Islet precursor cell (in vitro differentiated cells): ENCODE results near the gene ADD2.

Source experiments
- DNase-seq: peaks from one replicate; pipeline ENCODE4 v3.0.0-alpha.2; 2018

The ADD2 gene

GRCh38 chr2:70719231-70719630, 48.8 kb downstream of the ADD2 start:
- DNase-seq, result no peak

GRCh38 chr2:70718736-70719135, 49.3 kb downstream of the ADD2 start:
- DNase-seq, result no peak

GRCh38 chr2:70718241-70718640, 49.8 kb downstream of the ADD2 start:
- peak; percentile 1 for DNase-seq

GRCh38 chr2:70717431-70718038, 50.5 kb downstream of the ADD2 start:
- peak; percentile 34 for DNase-seq

- no peak for DNase-seq
These were observed 51.0 kb downstream of the ADD2 start for GRCh38 chr2:70716951-70717350.

- DNase-seq, result peak; percentile 49
These were observed 51.8 kb downstream of the ADD2 start for GRCh38 chr2:70716131-70716743.

- peak; percentile 38 for DNase-seq
These were observed 52.7 kb downstream of the ADD2 start for GRCh38 chr2:70715071-70715985.

GRCh38 chr2:70714141-70714905, 53.7 kb downstream of the ADD2 start:
- DNase-seq, result peak; percentile 41

GRCh38 chr2:70712916-70713315, 55.1 kb downstream of the ADD2 start:
- DNase-seq, result peak; percentile 30

GRCh38 chr2:70711191-70711590, 56.8 kb downstream of the ADD2 start:
- peak; percentile 12 for DNase-seq

GRCh38 chr2:70710038-70710690, 57.8 kb downstream of the ADD2 start:
- peak; percentile 45 for DNase-seq

- DNase-seq, result peak; percentile 24
These were observed 58.5 kb downstream of the ADD2 start for GRCh38 chr2:70709275-70710037.

- DNase-seq, result peak; percentile 9
These were observed 59.4 kb downstream of the ADD2 start for GRCh38 chr2:70708376-70709199.

- DNase-seq, result peak; percentile 32
These were observed 60.3 kb downstream of the ADD2 start for GRCh38 chr2:70707706-70708105.

- DNase-seq, result peak; percentile 50
These were observed 61.8 kb downstream of the ADD2 start for GRCh38 chr2:70706026-70706795.

- peak; percentile 44 for DNase-seq
These were observed 62.7 kb downstream of the ADD2 start for GRCh38 chr2:70705160-70705850.

- peak; percentile 32 for DNase-seq
These were observed 64.0 kb downstream of the ADD2 start for GRCh38 chr2:70703900-70704549.

- DNase-seq, result peak; percentile 29
These were observed 65.1 kb downstream of the ADD2 start for GRCh38 chr2:70702711-70703395.
